COLO668 (cell line): ENCODE data around the gene H1-8.
"Not testable (repeated sequence)": the region's sequence is repeated elsewhere in the genome, so short reads cannot be mapped to it uniquely, and the experiment has no call there.

ENCODE experiments used
- DNase-seq: peaks from one replicate; lab custom pipeline; 2025; ENCODE audit not compliant: unreplicated experiment; lab: John Stamatoyannopoulos, UW

H1-8 gene

DNA sequence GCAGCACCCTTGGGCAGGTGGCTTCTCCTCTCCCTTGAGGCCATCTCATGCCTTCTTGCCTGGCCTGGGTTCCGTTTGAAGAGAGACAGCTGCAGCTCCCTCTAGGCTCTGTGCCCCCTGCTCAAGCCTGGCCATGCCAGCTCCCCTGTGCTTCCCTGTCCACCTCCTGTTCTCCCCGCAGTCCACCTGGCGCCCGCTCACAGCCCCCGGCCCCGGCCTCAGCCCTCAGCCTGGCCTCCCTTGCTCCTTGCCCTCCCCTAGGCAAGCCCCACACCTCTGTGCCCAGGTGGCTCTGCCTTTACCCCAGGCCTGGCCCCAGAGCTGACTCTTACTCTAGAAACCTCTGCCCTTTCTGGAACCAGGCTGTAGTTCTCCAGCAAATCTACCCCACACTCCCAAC, 28.4 kb upstream of the H1-8 start:
- no peak for DNase-seq

DNA sequence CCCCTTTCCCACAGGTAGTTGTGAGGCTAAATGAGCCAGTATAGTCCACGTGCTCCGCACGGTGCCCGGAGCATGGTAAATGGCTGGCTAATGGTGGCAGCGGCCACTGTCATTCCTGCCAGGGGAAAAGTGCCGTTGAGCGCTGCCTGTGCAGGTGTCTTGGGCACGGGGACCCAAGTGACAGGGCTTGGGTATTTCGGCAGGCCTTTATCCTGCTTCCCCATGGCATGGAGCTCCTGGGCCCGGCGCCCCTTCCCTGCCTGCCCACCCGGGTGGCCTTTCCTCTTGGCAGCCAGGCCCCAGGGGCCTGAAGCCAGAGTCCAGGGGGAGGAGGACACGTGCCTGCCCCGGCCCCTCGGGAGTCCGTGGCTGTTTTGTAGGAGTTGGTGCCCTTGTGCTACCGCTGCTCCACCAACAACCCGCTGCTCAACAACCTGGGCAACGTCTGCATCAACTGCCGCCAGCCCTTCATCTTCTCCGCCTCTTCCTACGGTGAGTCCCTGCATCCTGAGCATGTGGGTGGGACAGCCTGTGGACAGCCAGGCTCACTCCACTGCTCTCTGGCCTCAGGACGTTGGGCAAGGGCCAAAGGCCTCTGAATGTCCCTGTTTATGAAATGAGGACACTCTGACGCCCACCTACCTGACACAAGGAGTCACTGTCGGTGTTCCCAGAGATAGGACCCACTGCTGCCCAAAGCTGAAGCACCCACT, 27.7 kb upstream of the H1-8 start:
- DNase-seq = not testable (repeated sequence)

DNA sequence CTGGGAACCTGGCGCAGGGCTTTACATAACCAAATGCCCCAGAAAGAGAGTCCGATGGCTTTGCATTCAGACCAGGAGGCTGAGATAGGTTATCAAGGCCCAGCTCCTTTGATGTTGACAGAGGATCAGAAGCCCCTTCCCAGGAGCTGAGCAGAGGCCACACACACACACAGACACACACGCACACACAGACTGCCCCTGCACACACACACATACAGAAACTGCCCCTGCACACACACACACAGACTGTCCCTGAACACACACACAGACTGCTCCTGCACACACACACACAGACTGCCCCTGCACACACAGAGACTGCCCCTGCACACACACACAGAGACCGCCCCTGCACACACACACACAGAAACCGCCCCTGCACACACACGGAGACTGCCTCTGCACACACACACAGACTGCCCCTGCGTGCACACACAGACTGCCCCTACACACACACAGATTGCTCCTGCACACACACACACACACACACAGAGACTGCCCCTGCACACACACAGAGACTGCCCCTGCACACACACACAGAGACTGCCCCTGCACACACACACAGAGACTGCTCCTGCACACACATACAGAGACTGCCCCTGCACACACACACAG, 27.0 kb upstream of the H1-8 start:
- DNase-seq = not testable (repeated sequence)

GRCh38 chr3:129517516-129517915, 25.5 kb upstream of the H1-8 start:
- no peak for DNase-seq

DNA sequence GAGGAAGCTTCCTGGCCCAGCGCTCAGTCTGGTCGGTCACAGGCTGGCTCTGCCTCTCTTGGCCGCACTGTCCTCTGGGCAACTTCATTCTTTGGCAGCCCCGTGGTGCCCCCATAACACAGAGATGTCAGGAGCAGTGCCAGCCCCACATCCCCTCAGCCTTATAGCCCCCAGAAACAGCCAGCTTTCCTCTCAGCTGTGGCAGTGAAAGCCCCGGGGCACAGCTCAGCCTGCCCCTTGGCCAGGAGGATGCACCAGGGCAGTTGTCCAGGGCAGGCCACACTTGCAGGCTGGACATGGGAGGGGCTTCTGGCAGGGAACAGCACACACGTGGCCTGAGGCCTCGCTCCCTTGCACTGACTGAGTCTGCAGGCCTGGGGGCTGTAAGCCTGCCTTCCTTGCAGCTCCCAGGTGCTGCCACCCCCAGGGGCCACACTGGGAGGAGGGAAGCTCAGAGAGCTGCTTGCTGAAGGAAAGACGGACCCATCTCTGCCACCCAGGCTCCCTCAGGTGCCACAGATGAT, 24.9 kb upstream of the H1-8 start:
- no peak for DNase-seq

- no peak for DNase-seq
Measured at GRCh38 chr3:129518581-129518980, 24.4 kb upstream of the H1-8 start.

GRCh38 chr3:129519449-129519848, 23.5 kb upstream of the H1-8 start:
- no peak for DNase-seq

DNA sequence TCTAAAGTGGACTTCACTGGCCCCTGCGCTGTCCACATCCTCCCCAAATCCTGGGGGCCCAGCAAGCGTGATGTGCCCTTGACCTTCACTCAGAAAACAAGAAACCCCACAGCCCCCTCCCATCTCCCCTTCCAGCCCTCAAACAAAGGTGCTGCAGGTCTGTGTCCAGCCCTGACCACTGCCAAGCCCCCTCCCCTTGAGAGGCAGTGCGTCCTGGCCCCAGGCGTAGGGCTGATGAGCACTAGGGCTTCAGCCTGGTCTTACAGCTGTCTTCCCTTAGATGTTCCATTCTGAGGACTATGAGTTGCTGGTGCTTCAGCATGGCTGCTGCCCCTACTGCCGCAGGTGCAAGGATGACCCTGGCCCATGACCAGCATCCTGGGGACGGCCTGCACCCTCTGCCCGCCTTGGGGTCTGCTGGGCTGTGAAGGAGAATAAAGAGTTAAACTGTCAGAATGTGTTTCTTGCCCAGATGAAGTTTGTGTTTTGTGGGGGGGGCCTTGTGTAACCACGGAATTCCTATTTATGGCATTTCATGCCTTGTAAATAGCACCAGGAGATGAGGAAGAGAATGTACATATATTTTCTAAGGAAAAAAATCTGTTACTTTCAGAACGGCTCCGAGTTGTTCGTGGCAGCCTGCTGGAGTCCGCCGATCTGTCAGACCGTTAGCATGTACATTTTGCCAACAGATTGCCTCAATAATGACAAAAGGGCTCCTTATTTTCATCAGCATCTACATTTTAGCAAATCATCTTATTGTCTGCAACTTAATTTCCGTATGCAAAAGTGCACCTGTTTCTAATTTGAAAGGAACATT, 22.9 kb upstream of the H1-8 start:
- DNase-seq = no peak

DNA sequence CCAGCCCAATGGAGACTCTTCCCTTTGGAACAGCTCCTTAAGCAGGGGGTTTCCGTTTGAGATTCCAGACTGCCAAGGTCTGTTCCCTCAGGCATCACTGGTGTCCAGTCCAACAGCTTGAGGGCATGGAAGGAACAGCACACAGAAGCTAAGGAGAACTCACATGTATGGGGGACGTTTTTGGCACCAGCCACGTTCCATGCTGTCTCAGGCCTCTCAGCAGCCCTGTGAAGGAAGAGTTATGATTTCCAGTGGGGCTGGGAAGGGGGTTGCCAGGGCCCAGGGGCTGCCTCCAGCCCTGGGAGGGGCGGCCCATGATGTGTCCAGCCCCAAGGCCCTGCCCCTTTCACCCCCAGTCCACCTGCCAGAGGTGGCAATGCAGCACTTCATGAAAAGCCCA, 22.0 kb upstream of the H1-8 start:
- no peak for DNase-seq

- DNase-seq = no peak
Measured at GRCh38 chr3:129521611-129522010, 21.4 kb upstream of the H1-8 start.

DNA sequence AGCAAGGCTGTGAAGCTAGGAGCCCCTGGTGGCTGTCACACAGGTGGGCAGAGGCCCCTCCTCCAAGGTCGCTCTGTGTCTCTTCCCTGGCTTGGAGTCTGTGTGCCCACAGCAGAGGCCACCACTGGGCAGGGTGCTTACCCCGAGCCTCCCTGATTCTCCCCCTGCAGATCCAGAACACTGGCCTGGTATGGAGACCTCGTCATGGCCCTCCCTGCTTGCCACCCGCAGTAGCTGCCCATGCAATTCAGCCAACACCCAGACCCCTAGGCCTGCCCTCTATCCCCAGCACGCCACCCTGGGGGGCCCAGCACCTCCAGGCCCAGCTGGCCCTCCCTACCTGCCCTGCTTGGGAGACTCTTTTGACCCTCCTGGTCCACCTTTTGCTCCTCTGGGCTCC, 20.0 kb upstream of the H1-8 start:
- DNase-seq = no peak

- DNase-seq = no peak
Measured at GRCh38 chr3:129524081-129524480, 18.9 kb upstream of the H1-8 start.

GRCh38 chr3:129525341-129525968, 17.5 kb upstream of the H1-8 start:
- no peak for DNase-seq

DNA sequence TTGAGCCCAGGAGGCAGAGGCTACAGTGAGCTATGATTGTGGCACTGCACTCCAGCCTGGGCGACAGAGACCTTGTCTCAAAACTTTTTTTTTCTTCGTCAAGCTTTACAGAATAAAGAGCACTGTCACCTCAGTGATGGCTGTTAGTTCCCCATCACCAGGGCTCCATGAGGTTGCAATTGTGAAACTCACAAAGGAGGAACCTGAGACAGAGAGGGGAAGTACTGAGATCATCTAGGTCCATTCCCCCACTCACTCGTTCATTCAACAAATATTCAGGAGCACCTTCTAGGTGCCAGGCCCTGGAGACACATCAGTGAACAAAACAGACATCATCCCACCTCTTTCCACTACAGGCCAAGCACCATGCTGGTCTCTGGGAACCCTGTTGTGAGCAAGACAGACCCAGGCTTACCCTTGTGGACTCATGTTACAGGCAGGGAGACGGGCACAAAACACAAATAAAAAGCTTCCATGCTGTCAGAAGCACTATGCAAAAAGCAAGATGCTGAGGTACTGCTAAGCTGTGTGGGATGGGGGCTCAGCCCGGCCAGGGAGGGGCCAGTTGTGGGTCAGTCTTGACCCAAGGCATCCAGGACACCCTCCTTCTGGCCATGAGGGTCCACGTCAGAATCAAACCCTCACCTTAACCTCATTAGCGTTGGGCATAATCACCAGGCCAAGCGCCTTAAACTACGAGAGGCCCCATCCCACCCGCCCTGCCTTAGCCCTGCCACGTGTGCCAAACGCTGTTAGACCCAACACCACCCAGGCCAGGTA, 16.7 kb upstream of the H1-8 start:
- DNase-seq = no peak

DNA sequence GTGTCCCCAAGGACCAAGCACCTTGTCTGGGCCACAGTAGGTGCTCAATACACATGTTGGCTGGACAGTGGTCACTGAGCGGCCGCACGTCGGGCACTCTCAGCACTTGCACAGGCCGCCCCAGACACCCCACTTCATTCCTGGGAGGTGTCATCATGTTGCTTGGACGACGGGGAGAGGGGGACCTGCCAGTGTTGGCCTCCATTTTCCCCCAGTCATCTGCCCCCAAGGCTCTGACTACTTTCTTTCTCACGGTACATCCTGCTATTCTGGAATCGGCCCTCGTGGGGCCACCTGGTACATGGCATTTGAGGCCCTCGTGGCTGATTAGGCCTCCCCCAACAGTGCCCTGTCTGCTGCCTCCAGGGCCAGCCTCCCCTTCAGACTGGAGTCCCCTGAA, 15.7 kb upstream of the H1-8 start:
- no peak for DNase-seq

GRCh38 chr3:129528589-129529100, 14.3 kb upstream of the H1-8 start, which contains the start of gene RHO:
Gene RHO (plus strand): TSS chr3:129528639. CDS start chr3:129528734, 95 bp downstream.
- no peak for DNase-seq

DNA sequence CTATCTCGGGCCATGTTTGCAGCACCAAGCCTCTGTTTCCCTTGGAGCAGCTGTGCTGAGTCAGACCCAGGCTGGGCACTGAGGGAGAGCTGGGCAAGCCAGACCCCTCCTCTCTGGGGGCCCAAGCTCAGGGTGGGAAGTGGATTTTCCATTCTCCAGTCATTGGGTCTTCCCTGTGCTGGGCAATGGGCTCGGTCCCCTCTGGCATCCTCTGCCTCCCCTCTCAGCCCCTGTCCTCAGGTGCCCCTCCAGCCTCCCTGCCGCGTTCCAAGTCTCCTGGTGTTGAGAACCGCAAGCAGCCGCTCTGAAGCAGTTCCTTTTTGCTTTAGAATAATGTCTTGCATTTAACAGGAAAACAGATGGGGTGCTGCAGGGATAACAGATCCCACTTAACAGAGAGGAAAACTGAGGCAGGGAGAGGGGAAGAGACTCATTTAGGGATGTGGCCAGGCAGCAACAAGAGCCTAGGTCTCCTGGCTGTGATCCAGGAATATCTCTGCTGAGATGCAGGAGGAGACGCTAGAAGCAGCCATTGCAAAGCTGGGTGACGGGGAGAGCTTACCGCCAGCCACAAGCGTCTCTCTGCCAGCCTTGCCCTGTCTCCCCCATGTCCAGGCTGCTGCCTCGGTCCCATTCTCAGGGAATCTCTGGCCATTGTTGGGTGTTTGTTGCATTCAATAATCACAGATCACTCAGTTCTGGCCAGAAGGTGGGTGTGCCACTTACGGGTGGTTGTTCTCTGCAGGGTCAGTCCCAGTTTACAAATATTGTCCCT, 13.4 kb upstream of the H1-8 start:
- no peak for DNase-seq

- no peak for DNase-seq
Measured at GRCh38 chr3:129530251-129530791, 12.7 kb upstream of the H1-8 start.

- DNase-seq = no peak
Measured at GRCh38 chr3:129530821-129531220, 12.2 kb upstream of the H1-8 start.
